Measurements from ENCODE around the gene SNPH.
A peak's percentile ranks its signal among the peaks of the same experiment; 100 is the strongest.
"Not testable (repeated sequence)": the region's sequence is repeated elsewhere in the genome, so short reads cannot be mapped to it uniquely, and the experiment has no call there.

SNPH gene, protein sequence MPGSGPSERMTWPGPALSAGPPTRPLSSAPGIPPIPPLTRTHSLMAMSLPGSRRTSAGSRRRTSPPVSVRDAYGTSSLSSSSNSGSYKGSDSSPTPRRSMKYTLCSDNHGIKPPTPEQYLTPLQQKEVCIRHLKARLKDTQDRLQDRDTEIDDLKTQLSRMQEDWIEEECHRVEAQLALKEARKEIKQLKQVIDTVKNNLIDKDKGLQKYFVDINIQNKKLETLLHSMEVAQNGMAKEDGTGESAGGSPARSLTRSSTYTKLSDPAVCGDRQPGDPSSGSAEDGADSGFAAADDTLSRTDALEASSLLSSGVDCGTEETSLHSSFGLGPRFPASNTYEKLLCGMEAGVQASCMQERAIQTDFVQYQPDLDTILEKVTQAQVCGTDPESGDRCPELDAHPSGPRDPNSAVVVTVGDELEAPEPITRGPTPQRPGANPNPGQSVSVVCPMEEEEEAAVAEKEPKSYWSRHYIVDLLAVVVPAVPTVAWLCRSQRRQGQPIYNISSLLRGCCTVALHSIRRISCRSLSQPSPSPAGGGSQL

DNA sequence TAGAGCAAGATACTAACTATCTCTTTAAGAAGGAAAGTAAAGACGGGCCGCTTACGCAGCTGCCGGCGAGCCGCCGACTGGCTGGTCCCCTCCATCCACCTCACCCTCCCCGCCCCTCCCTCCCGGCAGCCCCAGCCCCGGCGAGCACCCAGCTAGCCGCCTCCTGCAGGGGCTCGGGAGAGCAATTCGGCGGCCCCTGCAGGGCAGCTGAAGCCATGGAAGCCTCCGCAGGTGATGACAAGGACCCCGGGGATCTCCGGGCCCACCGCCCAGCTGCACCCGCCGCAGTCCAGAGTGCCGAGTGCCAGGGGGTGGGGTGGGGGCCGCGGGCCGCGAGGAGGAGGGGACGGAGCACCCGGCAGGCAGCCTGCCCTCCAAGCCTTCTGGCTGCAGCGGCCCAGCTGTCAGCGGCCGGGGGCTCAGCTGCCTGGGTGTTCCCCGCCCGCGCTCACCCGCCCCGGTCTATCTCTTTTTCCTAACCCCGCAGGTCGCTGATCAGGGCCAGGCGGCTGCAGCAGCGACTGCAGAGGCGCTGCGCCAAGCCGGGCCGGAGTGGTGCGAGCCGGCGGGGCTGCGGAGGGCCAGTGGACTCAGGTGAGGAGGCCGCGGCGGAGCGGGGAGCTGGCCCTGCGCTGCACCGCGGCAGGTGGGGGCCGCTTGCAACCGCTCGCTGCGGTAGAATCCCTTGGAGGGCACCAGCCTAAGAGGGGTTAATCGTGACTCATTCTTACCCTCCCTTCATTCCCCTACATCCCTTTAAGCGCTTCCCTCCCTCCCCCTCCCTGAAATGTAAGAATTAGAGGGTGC, at the start of gene SNPH:
TSS of gene SNPH (plus strand) at position 128 of the 807 bp plus-strand sequence. CDS start 29,946 bp downstream, outside the sequence.
- Histone ChIP-seq H3K79me2 (ENCODE audit: low read length) (no peaks in the 10 kb centered on the region), H2AFZ (ENCODE audit: low read length) (peak within 1 kb of the TSS; percentile 83), H3K36me3 (replicated peaks; ENCODE audit: insufficient read depth, low read length) (no peaks in the 10 kb centered on the region), H3K9ac (ENCODE audit: low read length) (peak within 1 kb of the TSS; percentile 35; the same call in 1 of the 2 replicates), H3K27ac (ENCODE audit: low read length) (no peak within 1 kb of the TSS), H4K20me1 (ENCODE audit: insufficient read depth, low read length) (no peaks in the 10 kb centered on the region), H3K4me3 (ENCODE audit: low read length) (peak within 1 kb of the TSS; percentile 73), H3K4me1 (ENCODE audit: low read length) (peaks cover 7% of the 10 kb centered on the region), H3K9me2 (replicated peaks; ENCODE audit: insufficient read depth, low read length) (no peaks in the 10 kb centered on the region), H3K9me3 (replicated peaks; ENCODE audit: insufficient read depth, low read length) (no peaks in the 10 kb centered on the region), H3F3A (ENCODE audit: insufficient read depth, low read length) (no peaks in the 10 kb centered on the region), H3K4me2 (ENCODE audit: low read depth, low read length) (peak within 1 kb of the TSS; percentile 89), H3K27me3 (replicated peaks; ENCODE audit: insufficient read depth, low read length) (no peaks in the 10 kb centered on the region)
- peak; percentile 78 for DNase-seq
- TF ChIP-seq, protein P1, sequence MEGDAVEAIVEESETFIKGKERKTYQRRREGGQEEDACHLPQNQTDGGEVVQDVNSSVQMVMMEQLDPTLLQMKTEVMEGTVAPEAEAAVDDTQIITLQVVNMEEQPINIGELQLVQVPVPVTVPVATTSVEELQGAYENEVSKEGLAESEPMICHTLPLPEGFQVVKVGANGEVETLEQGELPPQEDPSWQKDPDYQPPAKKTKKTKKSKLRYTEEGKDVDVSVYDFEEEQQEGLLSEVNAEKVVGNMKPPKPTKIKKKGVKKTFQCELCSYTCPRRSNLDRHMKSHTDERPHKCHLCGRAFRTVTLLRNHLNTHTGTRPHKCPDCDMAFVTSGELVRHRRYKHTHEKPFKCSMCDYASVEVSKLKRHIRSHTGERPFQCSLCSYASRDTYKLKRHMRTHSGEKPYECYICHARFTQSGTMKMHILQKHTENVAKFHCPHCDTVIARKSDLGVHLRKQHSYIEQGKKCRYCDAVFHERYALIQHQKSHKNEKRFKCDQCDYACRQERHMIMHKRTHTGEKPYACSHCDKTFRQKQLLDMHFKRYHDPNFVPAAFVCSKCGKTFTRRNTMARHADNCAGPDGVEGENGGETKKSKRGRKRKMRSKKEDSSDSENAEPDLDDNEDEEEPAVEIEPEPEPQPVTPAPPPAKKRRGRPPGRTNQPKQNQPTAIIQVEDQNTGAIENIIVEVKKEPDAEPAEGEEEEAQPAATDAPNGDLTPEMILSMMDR (IDR thresholded peaks at IDR 0.05; ENCODE audit: low read length): peak; percentile 2; the same call in 1 of the 2 replicates
- TF ChIP-seq EZH2 (optimal IDR thresholded peaks at IDR 0.05; ENCODE audit: low read depth, low read length): no peak

DNA sequence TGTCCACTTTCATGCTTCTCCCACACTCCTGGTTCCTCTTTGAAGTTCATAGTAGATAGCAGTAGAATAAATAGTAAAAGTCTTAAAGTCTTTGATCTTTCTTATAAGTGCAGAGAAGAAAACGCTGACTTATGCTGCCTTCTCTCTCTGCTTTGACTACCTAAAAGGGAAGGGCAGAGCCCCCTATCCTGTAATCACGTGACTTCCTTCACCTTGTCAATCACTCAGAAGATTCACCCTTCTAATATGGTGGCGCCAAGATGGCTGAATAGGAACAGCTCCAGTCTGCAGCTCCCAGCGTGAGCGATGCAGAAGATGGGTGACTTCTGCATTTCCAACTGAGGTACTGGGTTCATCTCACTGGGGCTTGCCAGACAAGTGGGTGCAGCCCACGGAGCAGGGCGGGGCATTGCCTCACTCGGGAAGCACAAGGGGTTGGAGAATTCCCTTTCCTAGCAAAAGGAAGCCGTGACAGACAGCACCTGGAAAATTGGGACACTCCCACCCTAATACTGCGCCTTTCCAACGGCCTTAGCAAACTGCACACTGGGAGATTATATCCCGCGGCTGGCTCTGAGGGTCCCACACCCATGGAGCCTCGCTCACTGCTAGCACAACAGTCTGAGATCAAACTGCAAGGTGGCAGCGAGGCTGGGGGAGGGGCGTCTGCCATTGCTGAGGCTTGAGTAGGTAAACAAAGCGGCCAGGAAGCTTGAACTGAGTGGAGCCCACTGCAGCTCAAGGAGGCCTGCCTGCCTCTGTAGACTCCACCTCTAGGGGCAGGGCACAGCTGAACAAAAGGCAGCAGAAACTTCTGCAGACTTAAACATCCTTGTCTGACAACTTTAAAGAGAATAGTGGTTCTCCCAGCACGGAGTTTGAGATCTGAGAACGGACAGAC, 49.3 kb upstream of the SNPH start:
- H3K9me2 ChIP-seq (replicated peaks; ENCODE audit: insufficient read depth, low read length); H3K4me2 ChIP-seq (ENCODE audit: low read depth, low read length); H3K79me2 ChIP-seq (ENCODE audit: low read length); DNase-seq; H3K27me3 ChIP-seq (replicated peaks; ENCODE audit: insufficient read depth, low read length); H2AFZ ChIP-seq (ENCODE audit: low read length); H4K20me1 ChIP-seq (ENCODE audit: insufficient read depth, low read length); H3K4me3 ChIP-seq (ENCODE audit: low read length); H3F3A ChIP-seq (ENCODE audit: insufficient read depth, low read length); H3K27ac ChIP-seq (ENCODE audit: low read length); H3K36me3 ChIP-seq (replicated peaks; ENCODE audit: insufficient read depth, low read length); H3K9me3 ChIP-seq (replicated peaks; ENCODE audit: insufficient read depth, low read length); H3K9ac ChIP-seq (ENCODE audit: low read length): not testable (repeated sequence)
- H3K4me1 ChIP-seq (ENCODE audit: low read length): peaks cover 17% of the 10 kb centered on the region

DNA sequence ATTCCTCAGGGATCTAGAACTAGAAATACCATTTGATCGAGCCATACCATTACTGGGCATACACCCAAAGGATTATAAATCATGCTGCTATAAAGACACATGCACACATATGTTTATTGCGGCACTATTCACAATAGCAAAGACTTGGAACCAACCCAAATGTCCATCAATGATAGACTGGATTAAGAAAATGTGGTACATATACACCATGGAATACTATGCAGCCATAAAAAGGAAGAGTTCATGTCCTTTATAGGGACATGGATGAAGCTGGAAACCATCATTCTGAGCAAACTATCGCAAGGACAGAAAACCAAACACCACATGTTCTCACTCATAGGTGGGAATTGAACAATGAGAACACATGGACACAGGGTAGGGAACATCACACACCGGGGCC, 43.3 kb upstream of the SNPH start:
- H2AFZ ChIP-seq (ENCODE audit: low read length); H3K27ac ChIP-seq (ENCODE audit: low read length); H3K27me3 ChIP-seq (replicated peaks; ENCODE audit: insufficient read depth, low read length); H3K9ac ChIP-seq (ENCODE audit: low read length); H3K79me2 ChIP-seq (ENCODE audit: low read length); H3K9me3 ChIP-seq (replicated peaks; ENCODE audit: insufficient read depth, low read length); H3K4me1 ChIP-seq (ENCODE audit: low read length); H4K20me1 ChIP-seq (ENCODE audit: insufficient read depth, low read length); H3K36me3 ChIP-seq (replicated peaks; ENCODE audit: insufficient read depth, low read length); H3K4me2 ChIP-seq (ENCODE audit: low read depth, low read length); H3K4me3 ChIP-seq (ENCODE audit: low read length); H3F3A ChIP-seq (ENCODE audit: insufficient read depth, low read length); DNase-seq; H3K9me2 ChIP-seq (replicated peaks; ENCODE audit: insufficient read depth, low read length): not testable (repeated sequence)
